OCI-LY7 (cell line): ENCODE measurements around the gene CEBPG. TPM values are rescaled to one million over a fixed set of nuclear protein-coding genes. Genes with fewer than 3 reads are reported as not detected.

Experiments
- BruUV-seq: library from RNA; stranded (reverse); fragments of 400-500 nt; replicated peaks from 2 replicates; lab custom pipeline; 2021; lab: Mats Ljungman, UMichigan
- CTCF ChIA-PET: fragments of 300-600 bp; sonication (Branson Sonifier 250); formaldehyde crosslinking; loops from one replicate; lab custom pipeline; 2022; ENCODE audit warnings: antibody characterized with exemption; ENCODE audit not compliant: unreplicated experiment; lab: Charles Lee
- POLR2A ChIA-PET: fragments of 300-600 bp; sonication (Branson Sonifier 250); formaldehyde crosslinking; loops from one replicate; lab custom pipeline; 2022; ENCODE audit warnings: antibody characterized with exemption; lab: Charles Lee
- DNase-seq: peaks from one replicate; pipeline ENCODE4 v3.0.0-alpha.2; 2015; ENCODE audit warnings: low spot score
- H2AFZ ChIP-seq: fragments of 200-600 bp; sonication (generic), shearing (Covaris generic); 2 replicates; pipeline ENCODE4 v1.6.1; 2014; ENCODE audit warnings: mild to moderate bottlenecking, antibody characterized with exemption, low read length, moderate library complexity
- H3K27ac ChIP-seq: fragments of 200-600 bp; sonication (generic); 2 replicates; pipeline ENCODE4 v1.5.1; 2014; ENCODE audit warnings: mixed run types, low read depth, mild to moderate bottlenecking, moderate library complexity, low read length, inconsistent platforms; ENCODE audit not compliant: poor library complexity, severe bottlenecking
- H3K36me3 ChIP-seq: fragments of 200-600 bp; sonication (generic); 2 replicates; pipeline ENCODE4 v1.6.1; 2014; ENCODE audit warnings: mild to moderate bottlenecking, antibody characterized with exemption, low read length, moderate library complexity, mixed read lengths; ENCODE audit not compliant: insufficient read depth
- H3K4me1 ChIP-seq: fragments of 200-600 bp; sonication (generic); 2 replicates; pipeline ENCODE4 v1.5.1; 2014; ENCODE audit warnings: mild to moderate bottlenecking, low read length; ENCODE audit not compliant: insufficient read depth, poor library complexity, severe bottlenecking
- H3K4me2 ChIP-seq: fragments of 200-600 bp; sonication (generic); 2 replicates; pipeline ENCODE4 v1.6.1; 2014; ENCODE audit warnings: mild to moderate bottlenecking, low read length
- H3K4me3 ChIP-seq: fragments of 200-600 bp; sonication (generic); 2 replicates; pipeline ENCODE4 v1.5.1; 2014; ENCODE audit warnings: mild to moderate bottlenecking, low read depth, low read length; ENCODE audit not compliant: poor library complexity, severe bottlenecking
- H3K79me2 ChIP-seq: fragments of 200-600 bp; sonication (generic); 2 replicates; pipeline ENCODE4 v1.6.1; 2016; ENCODE audit warnings: low read depth, mild to moderate bottlenecking, low read length, moderate library complexity, mixed read lengths; ENCODE audit not compliant: insufficient read depth
- H3K9me2 ChIP-seq: fragments of 200-600 bp; sonication (generic); 2 replicates; pipeline ENCODE4 v1.6.1; 2016; ENCODE audit warnings: mild to moderate bottlenecking, low read length, mixed read lengths; ENCODE audit not compliant: insufficient read depth
- H3K9me3 ChIP-seq: fragments of 200-600 bp; sonication (generic); 2 replicates; pipeline ENCODE4 v1.6.1; 2014; ENCODE audit warnings: mild to moderate bottlenecking, mixed run types, low read length, mixed read lengths
- H4K20me1 ChIP-seq: fragments of 200-600 bp; sonication (generic); 2 replicates; pipeline ENCODE4 v1.6.1; 2014; ENCODE audit warnings: mild to moderate bottlenecking, antibody characterized with exemption, low read length, moderate library complexity, mixed read lengths; ENCODE audit not compliant: insufficient read depth
- EZH2phosphoT487 ChIP-seq: fragments of 200-600 bp; sonication (generic); IDR thresholded peaks from 2 replicates; pipeline ENCODE4 v1.6.1; 2018; ENCODE audit warnings: low read depth, borderline replicate concordance, mild to moderate bottlenecking, mixed run types, antibody characterized with exemption, low read length, moderate library complexity, mixed read lengths
- intact Hi-C: fragments of 100-400 bp; cut with micrococcal nuclease; formaldehyde crosslinking; loops from one replicate; pipeline ENCODE4 v1.10.0; 2022; ENCODE audit not compliant: unreplicated experiment
- total RNA-seq, 2 experiments: library from RNA; depleted of rRNA in 1 of 2; stranded (reverse); fragments of >200 nt in 1 of 2; shearing (Covaris generic) in 1 of 2; gene quantifications; 2 replicates each; pipeline ENCODE4 v1.2.3, GENCODE V29; 2014 to 2022
- TF ChIP-seq, protein P1 (sequence below): fragments of 200-600 bp; sonication (generic); conservative IDR thresholded peaks from 2 replicates; pipeline ENCODE4 v1.5.1; 2014; ENCODE audit warnings: mild to moderate bottlenecking, antibody characterized with exemption, low read length, moderate library complexity, mixed read lengths

CEBPG gene
- total RNA-seq, 2 experiments from 2014 or later: 44.9 to 45.1 TPM

DNA sequence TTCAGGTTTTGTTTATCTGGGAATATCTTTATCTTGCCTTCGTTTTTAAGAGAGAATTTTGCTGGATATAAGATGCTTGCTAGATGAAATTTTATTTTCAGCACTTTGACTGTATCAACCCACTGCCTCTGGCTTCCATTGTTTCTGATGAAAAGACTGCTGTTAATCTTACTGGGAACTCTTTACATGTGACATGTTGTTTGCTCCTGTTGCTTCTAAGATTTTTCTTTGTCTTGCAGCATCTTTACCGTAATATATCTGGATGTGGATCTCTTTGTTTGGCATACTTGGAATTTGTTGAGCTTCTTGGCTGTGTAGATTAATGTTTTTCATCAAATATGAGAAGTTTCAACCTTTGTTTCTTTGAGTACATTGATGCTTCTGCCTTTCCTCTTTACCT is 18.0 kb upstream of the CEBPG start:
- CTCF ChIA-PET: no interaction called here
- intact Hi-C loops: no loop called here
- Histone ChIP-seq H3K9me2 (no peaks in the 10 kb centered on the region), H3K4me1 (no peaks in the 10 kb centered on the region), H3K4me3 (no peak overlapping the region), H3K4me2 (no peak overlapping the region), H3K27ac (no peak overlapping the region), H3K36me3 (no peaks in the 10 kb centered on the region), H3K79me2 (no peaks in the 10 kb centered on the region), H4K20me1 (no peaks in the 10 kb centered on the region), H3K9me3 (no peaks in the 10 kb centered on the region), H2AFZ (no peak overlapping the region)
- no TSS peak for BruUV-seq
- no peak for DNase-seq
- POLR2A ChIA-PET: no interaction called here
- no peak for TF ChIP-seq EZH2phosphoT487
- TF ChIP-seq, protein P1, sequence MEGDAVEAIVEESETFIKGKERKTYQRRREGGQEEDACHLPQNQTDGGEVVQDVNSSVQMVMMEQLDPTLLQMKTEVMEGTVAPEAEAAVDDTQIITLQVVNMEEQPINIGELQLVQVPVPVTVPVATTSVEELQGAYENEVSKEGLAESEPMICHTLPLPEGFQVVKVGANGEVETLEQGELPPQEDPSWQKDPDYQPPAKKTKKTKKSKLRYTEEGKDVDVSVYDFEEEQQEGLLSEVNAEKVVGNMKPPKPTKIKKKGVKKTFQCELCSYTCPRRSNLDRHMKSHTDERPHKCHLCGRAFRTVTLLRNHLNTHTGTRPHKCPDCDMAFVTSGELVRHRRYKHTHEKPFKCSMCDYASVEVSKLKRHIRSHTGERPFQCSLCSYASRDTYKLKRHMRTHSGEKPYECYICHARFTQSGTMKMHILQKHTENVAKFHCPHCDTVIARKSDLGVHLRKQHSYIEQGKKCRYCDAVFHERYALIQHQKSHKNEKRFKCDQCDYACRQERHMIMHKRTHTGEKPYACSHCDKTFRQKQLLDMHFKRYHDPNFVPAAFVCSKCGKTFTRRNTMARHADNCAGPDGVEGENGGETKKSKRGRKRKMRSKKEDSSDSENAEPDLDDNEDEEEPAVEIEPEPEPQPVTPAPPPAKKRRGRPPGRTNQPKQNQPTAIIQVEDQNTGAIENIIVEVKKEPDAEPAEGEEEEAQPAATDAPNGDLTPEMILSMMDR: no peak

DNA sequence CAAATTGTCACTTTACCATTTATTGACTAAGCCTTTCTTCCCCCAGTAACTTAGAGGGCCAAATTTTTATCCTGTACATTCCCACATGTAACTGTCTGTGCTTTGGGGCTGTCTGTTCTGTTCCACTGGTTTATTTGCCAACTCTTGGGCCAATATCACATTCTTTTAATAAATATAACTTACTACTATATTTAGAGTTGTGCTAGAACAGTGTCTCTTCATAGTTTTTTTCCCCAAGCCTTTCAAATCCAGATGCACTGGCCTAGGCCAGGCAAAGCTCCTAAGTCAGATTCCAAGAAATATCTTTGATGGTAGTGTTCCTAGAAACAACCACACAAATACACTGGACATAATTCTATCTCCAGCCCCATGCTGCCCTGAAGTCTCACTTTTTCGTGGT is 16.0 kb upstream of the CEBPG start:
- Histone ChIP-seq H3K36me3 (no peaks in the 10 kb centered on the region), H3K4me2 (no peak overlapping the region), H2AFZ (no peak overlapping the region), H3K4me3 (no peak overlapping the region), H4K20me1 (no peaks in the 10 kb centered on the region), H3K79me2 (no peaks in the 10 kb centered on the region), H3K9me2 (no peaks in the 10 kb centered on the region), H3K27ac (no peak overlapping the region), H3K9me3 (no peaks in the 10 kb centered on the region), H3K4me1 (no peaks in the 10 kb centered on the region)
- TF ChIP-seq EZH2phosphoT487: no peak
- TF ChIP-seq, protein P1: no peak
- ChIA-PET CTCF (no interaction called here), POLR2A (interaction anchor here (0.7 kb wide), 1 partner anchor 1981 kb away, joined by 3 read pairs; no protein-coding TSS in a partner anchor)
- intact Hi-C loops: no loop called here
- no peak for DNase-seq
- no TSS peak for BruUV-seq

DNA sequence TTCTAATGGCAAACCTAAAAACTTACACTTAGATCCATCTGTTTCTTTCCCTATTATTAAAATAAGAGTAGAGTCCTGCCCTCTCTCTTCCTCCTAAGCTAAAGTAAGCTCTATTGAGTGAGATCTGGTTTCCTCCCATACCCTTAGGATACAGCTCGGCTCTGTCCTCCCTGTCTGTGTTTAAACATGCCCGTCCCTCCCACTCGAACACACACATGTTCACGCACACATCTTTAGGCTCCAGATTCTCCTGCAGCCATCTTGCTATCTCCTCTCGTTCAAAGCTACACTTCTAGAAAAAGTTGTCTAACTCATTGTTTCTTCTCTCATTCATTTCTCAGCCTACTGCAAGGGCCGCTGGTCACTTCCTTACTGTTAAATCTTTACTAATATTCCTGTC is 15.1 kb upstream of the CEBPG start:
- Histone ChIP-seq H4K20me1 (no peaks in the 10 kb centered on the region), H3K79me2 (no peaks in the 10 kb centered on the region), H2AFZ (no peak overlapping the region), H3K27ac (no peak overlapping the region), H3K36me3 (no peaks in the 10 kb centered on the region), H3K4me3 (no peak overlapping the region), H3K9me3 (no peaks in the 10 kb centered on the region), H3K4me2 (no peak overlapping the region), H3K9me2 (no peaks in the 10 kb centered on the region), H3K4me1 (no peaks in the 10 kb centered on the region)
- ChIA-PET POLR2A (interaction anchor here (0.5 to 0.7 kb wide), 2 partner anchors 589 to 1982 kb away, joined by 3 read pairs; no protein-coding TSS in a partner anchor), CTCF (no interaction called here)
- TF ChIP-seq EZH2phosphoT487: no peak
- TF ChIP-seq, protein P1: no peak
- intact Hi-C loops: no loop called here
- no peak for DNase-seq
- BruUV-seq: no TSS peak
